ENCODE data around the gene PNMA8A. TPM values are rescaled to one million over a fixed set of nuclear protein-coding genes. Genes with fewer than 3 reads are reported as not detected.

The PNMA8A gene
- total and polyA plus RNA-seq, 4 donors = 0.37 to 13.1 (median 5.4) TPM

GRCh38 chr19:46481223-46481848 lies 10.0 kb upstream of the PNMA8A start:
- H3K4me1 ChIP-seq (ENCODE audit: control insufficient read depth in 5 of 5, insufficient read depth in 5 of 5, low read length in 5 of 5) = peaks cover 0 to 28% (median 0%) of the 10 kb centered on the region in 5 donors
- H3K9me3 ChIP-seq (ENCODE audit: control insufficient read depth in 4 of 4, insufficient read depth in 3 of 4, low read length in 3 of 4) = peaks cover 0 to 2% (median 0%) of the 10 kb centered on the region in 4 donors
- H3K36me3 ChIP-seq (ENCODE audit: control insufficient read depth in 4 of 4, insufficient read depth in 4 of 4, low read length in 4 of 4) = no peaks in the 10 kb centered on the region
- H3K27me3 ChIP-seq (ENCODE audit: control insufficient read depth in 3 of 3, insufficient read depth in 3 of 3, low read length in 2 of 3) = no peaks in the 10 kb centered on the region
- H3K4me3 ChIP-seq = no peak overlapping the region
- peak in 2 of 3 donors; percentile 75 to 80 for DNase-seq
- WGBS, 2 donors = 71% methylated on average over 16 of the region's 16 CpGs
- peak overlapping the region in 1 of 2 donors; percentile 40 for H3K27ac ChIP-seq (ENCODE audit: low read depth in 1 of 2, low read length in 1 of 2)
- peak overlapping the region in 1 of 2 donors; percentile 79 for H3K9ac ChIP-seq (ENCODE audit: insufficient read depth in 1 of 2, low read length in 2 of 2)
- ATAC-seq (ENCODE audit: insufficient read depth, low FRiP score) = no peak
- TF ChIP-seq CTCF (IDR thresholded peaks at IDR 0.05; ENCODE audit: control extremely low read depth, extremely low read depth) = no peak

- Histone ChIP-seq H3K27ac (ENCODE audit: low read depth in 1 of 2, low read length in 1 of 2) (no peak overlapping the region), H3K4me1 (ENCODE audit: control insufficient read depth in 5 of 5, insufficient read depth in 5 of 5, low read length in 5 of 5) (peaks cover 0 to 30% (median 0%) of the 10 kb centered on the region in 5 donors), H3K36me3 (ENCODE audit: control insufficient read depth in 4 of 4, insufficient read depth in 4 of 4, low read length in 4 of 4) (no peaks in the 10 kb centered on the region), H3K9ac (ENCODE audit: insufficient read depth in 1 of 2, low read length in 2 of 2) (peak overlapping the region in 1 of 2 donors; percentile 79), H3K4me3 (no peak overlapping the region), H3K27me3 (ENCODE audit: control insufficient read depth in 3 of 3, insufficient read depth in 3 of 3, low read length in 2 of 3) (no peaks in the 10 kb centered on the region), H3K9me3 (ENCODE audit: control insufficient read depth in 4 of 4, insufficient read depth in 3 of 4, low read length in 3 of 4) (peaks cover 0 to 2% (median 0%) of the 10 kb centered on the region in 4 donors)
- ATAC-seq (ENCODE audit: insufficient read depth, low FRiP score) (no peak), DNase-seq (peak; percentile 95 to 99 (median 99))
- WGBS, 2 donors = 45 to 59% methylated on average over 12 of the region's 12 CpGs
- no peak for TF ChIP-seq CTCF (IDR thresholded peaks at IDR 0.05; ENCODE audit: control extremely low read depth, extremely low read depth)
Observed at GRCh38 chr19:46480415-46480814, 9.1 kb upstream of the PNMA8A start.

GRCh38 chr19:46478356-46478986 lies 7.1 kb upstream of the PNMA8A start:
- Histone ChIP-seq H3K36me3 (ENCODE audit: control insufficient read depth in 4 of 4, insufficient read depth in 4 of 4, low read length in 4 of 4) (no peaks in the 10 kb centered on the region), H3K9me3 (ENCODE audit: control insufficient read depth in 4 of 4, insufficient read depth in 3 of 4, low read length in 3 of 4) (peaks cover 0 to 2% (median 0%) of the 10 kb centered on the region in 4 donors), H3K27ac (ENCODE audit: low read depth in 1 of 2, low read length in 1 of 2) (no peak overlapping the region), H3K9ac (ENCODE audit: insufficient read depth in 1 of 2, low read length in 2 of 2) (no peak overlapping the region), H3K4me1 (ENCODE audit: control insufficient read depth in 5 of 5, insufficient read depth in 5 of 5, low read length in 5 of 5) (peaks cover 0 to 42% (median 8%) of the 10 kb centered on the region in 5 donors), H3K4me3 (no peak overlapping the region), H3K27me3 (ENCODE audit: control insufficient read depth in 3 of 3, insufficient read depth in 3 of 3, low read length in 2 of 3) (no peaks in the 10 kb centered on the region)
- TF ChIP-seq CTCF (IDR thresholded peaks at IDR 0.05; ENCODE audit: control extremely low read depth, extremely low read depth) = no peak
- ATAC-seq (ENCODE audit: insufficient read depth, low FRiP score) (no peak), DNase-seq (peak; percentile 63 to 76 (median 73))
- WGBS, 2 donors = 36 to 51% methylated on average over 4 of the region's 4 CpGs

Measured in lung (tissue), 12 donors.